NCI-H226 (cell line): Measurements from ENCODE around the gene GALNT2.

Experiments
- DNase-seq: peaks from one replicate; pipeline ENCODE4 v3.0.0-alpha.2; 2015

Gene GALNT2

DNA sequence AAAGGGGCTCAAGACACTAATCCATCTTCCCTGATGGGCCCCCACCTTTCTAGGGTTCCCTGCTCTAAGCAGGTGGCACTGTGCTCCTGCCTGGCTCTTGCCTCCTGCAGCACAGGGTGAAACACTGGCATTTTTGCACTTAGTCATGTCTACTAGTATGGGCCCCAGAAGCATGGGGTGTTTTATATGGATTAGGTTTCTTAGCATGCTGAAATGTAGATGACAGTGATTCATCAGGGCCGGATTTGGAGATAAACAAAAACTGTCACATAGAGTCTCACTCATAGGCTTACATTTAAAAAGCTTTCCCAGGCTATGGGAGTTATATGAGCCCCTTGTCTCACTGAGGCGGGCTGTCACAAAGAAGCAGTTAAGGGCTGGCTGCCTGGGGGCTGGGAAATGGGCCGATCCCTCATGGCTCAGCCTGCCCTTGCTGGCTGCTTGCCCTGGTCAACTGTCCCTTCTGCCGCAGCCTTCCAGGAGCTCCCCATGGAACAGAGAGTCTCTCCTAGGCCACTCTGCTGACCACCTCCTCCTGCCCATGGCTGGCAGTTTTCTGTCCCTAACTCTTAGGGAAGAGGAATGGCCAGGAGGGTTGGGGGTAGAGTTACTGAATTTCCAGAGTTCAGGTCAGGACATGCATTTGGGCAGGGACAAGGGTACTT, 6.5 kb downstream of the GALNT2 start:
- DNase-seq = no peak

DNA sequence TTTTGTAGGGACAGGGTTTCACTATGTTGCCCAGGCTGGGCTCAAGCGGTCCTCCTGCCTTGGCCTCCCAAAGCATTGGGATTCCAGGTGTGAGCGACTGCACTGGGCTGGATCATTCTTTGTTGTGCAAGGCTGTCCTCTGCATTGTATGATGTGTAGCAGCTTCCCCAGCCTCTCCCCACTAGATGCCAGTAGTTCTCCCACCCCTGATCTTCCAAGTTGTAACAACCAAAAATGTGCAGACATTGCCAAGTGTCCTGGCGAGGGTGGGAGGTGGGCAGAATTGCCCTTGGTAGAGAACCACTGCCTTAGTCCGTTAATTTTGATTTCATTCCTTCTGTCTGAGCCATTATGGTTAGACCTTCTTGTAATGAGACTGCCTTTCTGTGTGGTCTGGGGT, 7.2 kb downstream of the GALNT2 start:
- DNase-seq = no peak

DNA sequence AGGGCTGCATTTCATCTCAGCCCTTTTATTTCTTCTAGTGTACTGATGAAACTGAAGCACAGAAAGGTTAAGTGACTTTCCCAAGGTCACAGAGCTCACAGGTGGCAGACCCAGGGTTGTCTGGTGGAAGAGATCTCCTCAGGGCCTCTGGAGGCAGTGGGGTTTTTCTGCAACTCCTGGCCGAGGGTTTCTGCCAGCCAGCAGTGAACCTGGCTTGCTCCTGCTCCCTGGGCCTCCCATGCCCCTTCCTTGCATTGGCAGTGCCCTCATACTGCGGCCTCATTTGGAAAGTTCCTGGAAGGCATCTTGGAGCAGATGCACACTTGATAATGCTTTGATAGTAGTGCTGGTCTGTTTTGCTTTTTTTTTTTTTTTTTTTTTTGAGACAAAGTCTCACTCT, 7.7 kb downstream of the GALNT2 start:
- DNase-seq = no peak

DNA sequence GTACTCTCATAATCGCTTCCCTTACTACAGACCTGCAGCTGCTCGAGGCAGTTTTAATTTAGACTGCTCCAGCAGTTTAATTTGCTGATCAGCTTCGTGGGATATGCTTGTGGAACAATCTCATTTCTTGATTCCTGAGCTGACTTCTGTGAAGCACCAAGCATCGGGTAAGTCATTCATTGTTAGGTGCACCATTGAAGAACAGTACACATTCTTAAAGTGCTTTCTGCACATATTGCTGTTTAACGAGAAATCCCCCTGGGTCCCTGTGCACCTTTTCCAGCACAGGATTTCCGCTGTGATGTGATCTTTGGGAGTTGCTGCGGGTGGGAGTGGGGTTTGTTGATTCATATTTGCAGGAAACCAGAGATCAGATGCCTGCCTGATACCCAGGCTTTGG, 9.1 kb downstream of the GALNT2 start:
- no peak for DNase-seq

DNA sequence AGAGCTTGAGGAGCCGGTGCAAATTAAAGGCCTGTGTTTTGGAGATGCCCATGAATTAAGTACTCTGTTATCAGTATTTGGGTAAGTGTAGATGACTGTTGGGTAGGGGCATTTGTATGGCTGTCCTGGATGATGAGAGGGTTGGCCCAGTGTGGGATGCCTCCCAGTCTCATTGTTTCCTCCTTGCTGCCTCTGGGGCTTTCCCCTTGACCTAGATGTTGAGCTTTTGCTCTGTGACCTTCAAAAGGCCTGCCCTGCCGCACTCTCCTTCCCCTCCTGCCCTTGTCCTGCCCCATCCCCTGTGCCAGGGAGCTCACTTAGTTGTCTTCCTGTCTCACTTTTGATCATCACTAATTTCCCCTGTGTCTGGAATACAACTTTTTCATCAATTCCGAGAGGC, 10.0 kb downstream of the GALNT2 start:
- no peak for DNase-seq

DNA sequence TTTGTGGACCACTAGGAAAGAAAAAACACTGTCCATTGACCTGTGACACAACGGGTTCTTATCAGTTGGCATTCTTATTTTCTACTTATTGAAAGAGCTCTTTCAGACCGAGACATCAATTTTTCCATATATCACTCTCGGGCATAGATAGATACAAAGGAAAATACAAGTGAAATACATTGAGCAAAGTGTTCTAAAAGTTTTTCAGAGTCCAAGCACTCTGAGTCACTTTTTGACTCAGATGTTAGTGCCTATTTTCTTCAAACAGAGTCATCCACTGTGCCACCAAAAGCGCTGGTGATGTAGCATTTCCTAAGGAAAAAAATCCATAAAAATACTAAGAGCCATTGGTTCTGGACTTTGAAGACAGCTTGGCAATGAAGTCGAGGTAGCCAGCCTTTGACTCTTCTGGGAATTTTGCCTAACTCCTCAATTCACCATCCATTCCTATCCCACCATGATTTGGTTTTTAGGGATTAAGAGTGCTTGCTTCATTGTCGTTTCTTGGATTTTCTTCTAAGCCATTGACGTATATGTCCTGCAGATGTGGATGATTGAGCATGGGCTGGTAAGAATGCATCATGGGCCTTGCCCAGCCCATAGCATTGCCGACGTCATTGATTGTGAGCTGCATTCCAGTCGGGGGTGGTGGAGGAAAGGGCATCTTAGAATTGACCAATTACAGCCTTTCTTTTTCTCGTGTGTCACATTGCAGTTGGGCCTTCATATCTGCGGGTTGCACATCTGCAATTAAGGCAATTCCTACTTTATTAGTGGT, 10.6 kb downstream of the GALNT2 start:
- no peak for DNase-seq

DNA sequence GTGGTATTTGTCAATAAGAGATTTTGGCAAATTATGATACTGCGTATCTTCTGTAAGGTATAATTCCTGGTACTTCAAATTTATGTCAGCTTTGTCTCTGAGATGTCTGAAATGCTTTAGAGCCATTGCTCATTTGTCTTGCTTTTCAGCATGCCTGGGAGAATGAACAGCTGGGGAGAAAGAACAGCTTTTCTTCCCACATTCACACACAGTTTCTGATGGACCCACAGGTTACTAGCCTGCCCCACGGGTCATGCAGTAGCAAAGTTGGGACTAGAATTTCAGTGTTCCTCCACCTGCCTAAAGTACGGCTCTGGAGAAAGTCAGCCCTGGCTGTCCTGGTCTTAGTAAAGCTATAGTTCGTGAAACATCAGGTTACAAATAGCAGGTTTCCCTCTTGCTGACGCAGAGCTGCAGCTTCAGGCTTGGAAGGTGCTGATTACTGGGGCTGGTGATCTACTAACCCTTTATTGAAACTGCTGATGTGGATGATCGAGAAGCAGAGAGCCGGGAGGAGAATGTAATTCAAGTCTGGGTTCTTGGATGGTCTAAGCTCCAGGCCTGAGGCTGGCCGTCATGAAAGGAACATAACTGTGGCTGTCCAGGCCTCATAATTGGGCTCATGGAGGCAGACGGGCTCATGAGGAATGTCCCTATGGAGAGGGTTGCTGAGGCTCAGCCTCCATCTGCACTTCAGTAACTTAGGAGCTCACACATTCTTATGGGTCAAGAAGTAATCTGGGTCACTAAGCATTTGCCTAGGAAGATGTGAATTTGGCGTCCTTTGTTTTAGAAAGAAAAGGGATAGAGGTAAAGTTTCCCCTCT, 12.4 kb downstream of the GALNT2 start:
- no peak for DNase-seq

DNA sequence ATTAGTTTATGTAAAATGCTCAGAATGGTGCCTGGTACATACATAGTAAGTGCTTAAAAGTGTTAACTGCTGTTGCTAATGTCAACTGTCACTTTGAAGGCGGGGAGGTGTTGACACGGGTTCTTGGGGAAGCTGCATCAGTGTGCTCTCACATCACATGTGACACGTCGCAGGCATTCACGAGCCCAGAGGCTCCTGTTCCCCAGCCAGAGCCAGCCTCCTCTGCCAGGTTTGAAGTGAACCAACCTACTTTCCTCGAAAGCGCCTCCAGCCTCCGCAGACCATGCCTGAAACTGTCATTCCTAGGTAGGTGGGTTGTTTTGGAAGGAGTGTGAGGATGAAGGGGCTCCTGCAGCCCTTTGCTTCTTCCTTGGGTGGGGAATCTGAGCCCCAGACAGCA, 13.8 kb downstream of the GALNT2 start:
- no peak for DNase-seq

DNA sequence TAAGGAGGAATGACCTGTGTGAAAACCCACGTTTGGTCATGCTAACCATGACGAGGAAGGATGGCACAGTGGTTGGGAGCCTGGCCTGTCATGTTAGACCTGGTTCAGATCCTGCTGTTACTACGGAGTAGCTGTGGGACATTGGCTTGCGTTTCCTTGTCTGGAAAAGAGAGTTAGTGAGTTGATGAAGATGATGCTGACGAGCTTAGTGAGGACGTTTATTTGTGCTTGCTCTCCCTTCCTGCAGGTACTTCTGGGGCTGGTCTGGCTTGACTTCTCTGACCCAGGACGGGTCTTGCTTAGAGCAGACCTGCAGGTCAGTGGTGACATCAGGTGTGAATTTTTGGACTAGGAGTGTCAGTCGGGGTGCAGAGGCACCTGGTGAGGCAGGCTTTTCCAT, 14.7 kb downstream of the GALNT2 start:
- DNase-seq = no peak

DNA sequence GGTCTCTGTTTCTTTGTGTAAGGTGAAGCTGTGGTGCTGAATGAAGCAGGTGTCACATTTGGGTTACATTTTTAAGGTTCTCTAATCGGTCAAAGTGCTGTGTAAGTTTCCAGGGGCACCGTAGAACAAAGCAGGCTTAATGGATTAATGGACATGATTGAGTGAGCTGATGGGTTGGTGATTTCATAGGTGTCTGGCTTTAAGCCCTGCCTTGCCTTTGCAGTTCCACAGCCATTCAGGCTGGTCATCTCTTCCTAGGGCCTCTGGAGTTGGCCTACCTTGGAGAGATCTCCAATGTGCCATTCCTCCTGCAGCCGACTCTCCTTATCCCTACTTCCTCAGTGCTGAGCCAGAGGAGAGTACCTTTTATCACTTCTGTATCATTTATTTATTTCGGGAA, 15.2 kb downstream of the GALNT2 start:
- DNase-seq = no peak

DNA sequence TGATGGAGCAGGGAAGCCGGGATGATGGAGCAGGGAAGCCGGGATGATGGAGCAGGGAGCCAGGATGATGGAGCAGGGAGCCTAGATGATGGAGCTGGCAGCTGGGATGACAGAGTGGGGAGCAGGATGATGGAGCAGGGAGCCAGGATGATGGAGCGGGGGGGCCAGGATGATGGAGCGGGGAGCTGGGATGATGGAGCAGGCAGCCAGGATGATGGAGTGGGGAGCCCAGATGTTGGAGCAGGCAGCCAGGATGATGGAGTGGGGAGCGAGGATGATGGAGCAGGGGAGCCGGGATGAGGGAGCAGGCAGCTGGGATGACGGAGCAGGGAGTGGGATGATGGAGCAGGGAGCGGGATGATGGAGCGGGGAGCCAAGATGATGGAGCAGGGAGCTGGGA, 16.0 kb downstream of the GALNT2 start:
- no peak for DNase-seq

DNA sequence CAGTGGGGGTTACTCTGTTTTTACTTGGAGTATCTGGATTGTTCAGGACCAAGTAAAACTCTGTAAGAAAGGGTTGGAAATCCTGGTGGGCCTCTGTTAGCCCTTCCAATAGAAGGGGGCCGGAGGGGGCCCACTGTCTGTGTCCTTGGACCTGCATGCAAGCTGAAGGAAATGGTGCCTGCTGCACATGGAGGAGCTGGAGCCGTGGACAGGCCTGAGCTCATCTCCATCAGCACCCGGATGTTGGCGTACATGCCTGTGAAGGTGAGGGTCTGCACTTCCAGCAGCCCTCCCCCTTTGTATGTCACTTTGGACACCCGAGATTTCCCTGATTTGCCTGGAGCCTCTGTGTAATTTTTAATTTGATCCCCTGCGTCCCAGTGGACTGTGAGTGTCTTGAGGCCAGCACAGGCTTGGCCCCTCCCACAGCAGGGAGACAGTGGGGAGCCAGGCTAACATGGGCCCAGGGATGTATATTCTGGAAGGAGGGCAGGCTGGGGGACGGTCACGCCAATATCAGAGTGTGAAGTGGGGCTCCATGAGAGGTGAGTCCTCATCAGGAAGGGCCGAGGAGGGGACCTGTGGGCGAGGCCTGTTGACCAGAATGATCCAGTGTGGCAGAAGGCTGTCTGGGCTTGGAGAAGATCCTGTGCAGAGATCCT, 16.8 kb downstream of the GALNT2 start:
- no peak for DNase-seq

DNA sequence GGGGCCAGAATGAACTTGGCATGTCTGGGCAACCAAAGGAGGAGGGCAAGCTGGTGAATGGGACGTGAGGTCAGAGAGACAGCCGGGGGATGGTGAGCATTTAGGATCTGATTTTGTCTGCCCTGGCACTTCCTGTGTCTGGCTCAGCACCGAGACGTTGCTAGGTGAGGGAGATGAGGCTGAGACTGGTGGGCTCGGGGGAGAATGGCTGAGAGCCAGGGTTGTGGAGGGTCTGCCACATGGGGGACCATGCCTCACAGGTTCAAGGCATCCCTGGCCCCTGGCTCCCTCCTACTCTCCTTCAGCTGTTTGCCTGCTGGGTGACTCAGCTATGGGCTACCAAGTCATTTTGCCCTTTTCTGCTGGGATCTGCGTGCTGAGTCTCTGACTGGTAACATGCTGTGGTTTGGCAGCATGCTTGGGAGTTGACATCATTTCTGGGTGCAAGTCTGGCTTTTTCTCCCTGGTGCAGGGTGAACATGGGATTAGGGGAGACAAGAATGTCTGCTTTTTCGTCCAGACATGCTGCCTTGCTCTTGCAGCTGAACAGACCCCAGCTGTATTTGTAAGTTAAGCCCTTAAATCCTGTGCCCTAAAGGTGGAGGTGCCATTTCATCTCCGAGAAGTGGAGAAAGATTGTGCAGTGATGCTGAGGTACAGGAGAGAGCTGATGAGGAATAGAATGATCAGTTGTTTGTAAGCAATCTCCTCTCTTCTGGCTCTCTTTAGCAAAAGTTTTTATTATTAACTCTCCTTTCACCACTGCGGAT, 17.6 kb downstream of the GALNT2 start:
- DNase-seq = peak; percentile 90

DNA sequence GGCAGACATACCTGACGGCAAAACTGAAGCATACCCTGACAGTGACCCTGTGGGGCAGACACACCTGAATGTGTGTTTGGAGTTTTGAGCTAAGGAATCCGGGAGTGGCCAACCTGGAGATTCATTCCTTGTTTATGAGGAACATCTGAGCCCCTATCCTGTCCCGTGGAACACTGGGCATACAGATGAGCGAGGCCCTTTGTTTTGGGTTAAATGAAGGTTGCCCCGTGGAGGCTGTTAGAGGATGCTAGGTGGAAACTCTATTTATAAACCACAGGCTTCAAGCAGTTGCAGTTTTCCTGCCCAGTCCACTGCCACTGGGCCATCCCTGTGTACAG, 18.1 kb downstream of the GALNT2 start:
- no peak for DNase-seq

DNA sequence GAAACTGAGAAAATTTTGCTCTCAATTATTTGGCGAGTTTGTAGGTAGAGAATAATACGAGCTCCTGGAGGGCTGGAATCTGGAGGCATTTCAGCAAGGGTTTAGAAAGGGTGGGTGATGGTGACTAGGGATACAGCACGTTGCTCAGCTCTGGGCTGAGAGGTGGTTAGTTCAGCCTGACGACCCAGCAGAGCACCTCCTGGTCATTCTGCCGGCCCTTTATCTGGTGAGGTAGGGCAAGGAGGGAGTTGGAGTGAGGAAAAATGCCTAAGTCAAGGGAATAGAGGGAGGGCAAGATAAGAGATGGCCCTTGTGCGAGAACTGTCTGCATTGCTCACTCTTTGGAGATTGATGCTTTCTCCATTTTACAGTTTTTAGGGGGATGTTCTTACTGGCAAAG, 19.1 kb downstream of the GALNT2 start:
- DNase-seq = peak; percentile 81

DNA sequence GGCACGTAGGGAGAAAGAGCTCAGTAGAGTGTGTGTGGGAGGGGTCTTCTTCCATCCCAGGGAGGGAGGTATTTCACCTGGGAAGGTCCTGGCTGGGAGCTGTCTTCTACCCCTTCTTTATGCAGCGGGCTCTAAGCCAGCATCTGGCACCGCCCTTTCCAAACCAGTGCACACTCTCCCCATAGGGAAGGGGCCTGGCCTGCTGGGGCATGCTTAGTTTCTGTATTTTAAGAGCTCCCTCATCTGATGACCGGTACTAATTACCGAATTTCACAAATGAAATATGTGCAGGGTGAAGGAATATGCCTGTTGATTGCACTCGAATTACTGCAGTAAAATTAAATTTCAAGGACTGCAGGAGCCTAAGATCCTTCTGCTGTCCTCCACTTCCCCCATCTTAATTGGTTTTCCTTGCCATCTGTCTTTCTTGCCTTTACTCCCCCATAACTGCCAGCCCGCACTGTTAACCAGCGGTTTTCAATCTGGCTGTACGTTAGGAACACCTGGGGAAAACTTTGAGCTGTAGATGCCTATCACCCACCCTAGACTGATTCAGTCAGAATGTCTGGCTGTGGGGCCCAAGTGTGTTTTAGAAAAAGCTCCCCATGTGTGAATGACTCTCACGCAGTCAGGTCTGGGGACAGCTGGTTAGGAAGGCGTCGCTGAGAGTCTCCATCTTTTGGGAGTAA, 20.1 kb downstream of the GALNT2 start:
- no peak for DNase-seq

DNA sequence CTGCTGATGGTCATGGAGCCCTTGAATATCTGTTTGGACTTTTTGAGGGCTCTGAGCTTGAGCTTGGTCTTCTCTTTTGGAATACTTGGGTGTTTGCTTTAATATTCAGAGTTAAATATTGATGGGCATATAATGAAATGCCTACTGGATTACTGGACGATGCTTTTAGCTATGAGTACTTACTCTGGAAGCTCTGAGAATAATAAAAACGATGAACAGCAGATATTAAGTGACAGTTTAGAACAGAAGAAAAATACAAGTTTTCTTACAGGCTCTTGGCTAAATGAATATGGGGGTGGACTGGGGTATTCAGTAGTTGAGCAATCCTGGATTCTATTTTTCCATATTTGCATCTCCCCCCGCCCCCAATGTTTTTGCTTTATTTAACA, 20.7 kb downstream of the GALNT2 start:
- no peak for DNase-seq

DNA sequence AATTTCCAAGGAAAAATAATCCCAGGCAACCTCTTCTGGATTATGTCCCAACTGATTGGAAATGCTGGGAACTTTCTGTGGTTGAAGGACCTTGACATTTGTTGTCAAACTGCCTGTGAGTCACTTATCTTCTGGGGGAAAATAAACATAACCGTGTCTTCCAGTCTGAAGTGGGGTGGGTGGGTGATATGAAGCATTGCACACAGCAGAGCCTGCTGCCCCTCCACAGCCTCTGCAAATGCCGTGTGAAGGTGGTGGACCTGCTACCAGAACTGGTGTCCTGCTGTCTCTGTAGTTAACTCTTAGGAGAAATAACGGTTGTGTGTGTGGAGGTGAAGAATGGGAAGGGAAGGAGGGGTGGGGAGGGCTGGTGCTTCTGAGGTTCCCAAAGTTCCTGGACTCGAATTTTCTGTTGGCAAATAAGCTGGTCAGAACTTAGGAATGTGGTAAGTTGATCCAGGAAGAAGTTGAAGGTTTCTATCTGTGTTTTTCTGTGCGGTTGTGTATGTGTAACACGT, 23.2 kb downstream of the GALNT2 start:
- DNase-seq = peak; percentile 71

DNA sequence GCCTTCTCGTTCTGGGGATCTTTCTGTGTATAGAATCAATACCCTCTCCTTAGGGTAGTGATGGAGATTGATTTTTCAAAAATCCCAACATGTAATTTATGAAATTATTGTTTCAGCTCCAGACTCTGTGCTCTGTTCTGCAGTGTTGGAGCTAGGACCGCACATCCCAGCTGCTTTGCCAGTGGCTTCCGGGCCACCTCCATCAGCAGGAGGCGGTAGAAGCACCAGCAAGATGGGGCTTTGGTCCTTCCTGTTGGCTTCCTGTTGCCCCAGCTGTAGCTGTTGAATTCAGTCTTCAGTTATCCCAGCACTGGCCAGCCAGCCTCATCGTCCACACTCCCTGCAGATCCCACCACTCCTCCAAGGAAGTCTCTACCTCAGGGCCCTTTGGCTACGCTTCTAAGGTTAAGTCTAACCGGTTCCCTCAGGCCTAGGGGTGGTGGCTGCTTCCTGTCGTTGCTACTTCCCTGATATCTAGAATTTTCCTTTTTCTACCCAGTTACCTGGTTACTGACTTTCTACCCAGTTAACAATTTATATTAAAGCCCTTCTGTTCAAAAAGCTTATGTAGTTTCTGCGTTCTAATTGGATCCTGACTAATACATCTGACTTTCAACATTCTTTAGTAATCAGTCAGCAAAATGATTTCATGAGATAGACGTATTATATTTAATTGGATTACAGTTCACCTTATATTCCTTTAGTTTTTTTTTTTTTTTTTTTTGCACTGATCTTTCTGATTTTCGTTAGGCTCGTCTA, 24.6 kb downstream of the GALNT2 start:
- no peak for DNase-seq

DNA sequence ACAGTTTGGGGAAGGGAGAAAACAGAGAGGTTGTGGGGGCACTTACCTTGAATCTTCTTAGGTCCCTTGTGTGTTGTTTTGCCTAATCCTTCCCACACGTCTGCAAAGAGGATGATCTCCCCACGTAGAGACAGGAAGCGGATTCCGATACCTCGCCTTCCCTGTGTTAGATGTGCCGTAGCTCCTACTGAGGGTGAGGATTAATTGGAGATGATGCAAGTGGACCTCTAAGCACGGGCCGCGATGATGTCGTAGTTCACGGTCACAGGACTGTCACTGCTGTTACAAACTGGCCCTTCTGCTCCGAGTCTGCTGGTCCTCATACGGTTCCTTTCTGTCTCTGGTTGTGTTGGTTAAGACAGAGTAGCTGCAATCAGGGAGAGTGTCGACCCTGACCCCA, 27.7 kb downstream of the GALNT2 start:
- no peak for DNase-seq

DNA sequence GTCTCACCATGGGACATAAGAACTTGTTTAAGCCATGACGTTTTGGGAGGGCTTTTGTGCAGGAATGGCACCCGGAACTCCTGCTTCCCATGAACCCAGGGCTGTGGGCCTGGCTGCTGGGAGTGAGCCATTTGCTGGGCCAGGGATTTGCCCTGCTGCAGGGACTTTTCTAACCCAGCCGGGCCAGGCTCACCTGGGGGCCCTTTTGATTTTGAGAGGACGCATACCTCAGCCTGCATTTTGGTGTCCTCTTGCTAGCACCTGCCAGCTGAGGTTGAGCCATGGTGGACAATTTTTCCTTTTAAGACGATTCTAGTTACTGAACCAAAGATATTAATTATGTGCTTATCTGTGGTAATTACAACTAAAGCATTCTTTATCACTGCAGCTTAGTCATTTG, 28.9 kb downstream of the GALNT2 start:
- no peak for DNase-seq
